Stimulated activated CD4-positive, alpha-beta T cell treated with anti-CD3 and anti-CD28 coated beads, Interleukin-4, amount 100 ng/mL, for 24 hours (primary cell): ENCODE data around the gene ZBTB24.

Experiments used
- DNase-seq: peaks from one replicate; pipeline ENCODE4 v3.0.0-alpha.2; 2020

The ZBTB24 gene

DNA sequence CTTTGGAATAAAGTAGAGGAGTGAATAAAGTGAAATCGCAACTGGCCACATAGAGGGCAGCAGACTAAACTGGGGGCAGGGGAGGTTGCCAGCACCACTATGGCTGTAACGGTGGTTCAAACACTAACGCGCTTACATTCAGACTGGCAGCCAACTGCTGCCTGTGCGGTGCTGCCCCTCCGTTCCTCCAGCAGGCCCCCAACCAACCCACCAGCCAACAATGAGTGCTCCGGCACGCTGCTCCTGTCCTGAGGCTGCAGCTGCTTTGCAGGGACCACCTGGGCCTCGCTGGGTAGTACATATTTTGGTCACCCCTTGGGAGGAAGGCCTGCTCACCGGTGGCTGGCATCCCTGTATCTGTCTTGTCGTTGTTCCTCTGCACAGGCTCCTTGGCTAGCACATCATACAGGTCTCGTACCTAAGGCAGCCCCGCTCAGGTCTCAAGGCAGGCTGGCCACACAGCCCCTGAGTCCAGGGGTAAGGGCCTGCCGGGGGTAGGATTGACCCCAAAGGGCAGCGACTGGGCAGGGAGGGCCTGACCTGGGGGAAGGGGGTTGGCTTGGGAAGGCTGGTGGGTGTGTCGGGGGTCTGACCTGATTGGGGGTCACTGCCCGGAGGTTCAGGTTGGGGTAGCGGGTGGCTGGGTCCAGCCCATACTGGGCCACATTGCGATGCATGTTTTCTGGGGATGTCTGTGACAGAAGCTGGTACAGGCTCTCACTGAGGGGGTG is 33.8 kb downstream of the ZBTB24 start:
- DNase-seq, result no peak

DNA sequence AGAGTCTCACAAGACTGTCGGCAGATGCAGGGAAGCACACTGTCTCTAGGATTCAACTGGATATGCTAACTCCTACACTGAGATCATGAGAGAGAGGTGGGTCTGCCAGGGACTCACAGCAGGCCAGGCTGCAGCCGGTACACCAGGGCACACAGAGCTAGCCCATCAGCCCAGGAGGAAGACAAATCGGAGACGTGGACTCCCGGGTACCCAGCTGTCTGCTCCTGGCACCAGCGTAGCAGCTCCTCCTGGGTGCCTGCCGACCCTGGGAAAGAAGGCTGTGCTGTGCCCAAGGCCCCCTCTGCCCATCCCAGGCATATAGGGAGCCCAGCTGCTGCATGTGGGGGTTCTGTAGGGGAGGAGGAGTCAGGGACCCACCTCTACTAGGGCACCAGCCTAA is 34.4 kb downstream of the ZBTB24 start:
- no peak for DNase-seq

DNA sequence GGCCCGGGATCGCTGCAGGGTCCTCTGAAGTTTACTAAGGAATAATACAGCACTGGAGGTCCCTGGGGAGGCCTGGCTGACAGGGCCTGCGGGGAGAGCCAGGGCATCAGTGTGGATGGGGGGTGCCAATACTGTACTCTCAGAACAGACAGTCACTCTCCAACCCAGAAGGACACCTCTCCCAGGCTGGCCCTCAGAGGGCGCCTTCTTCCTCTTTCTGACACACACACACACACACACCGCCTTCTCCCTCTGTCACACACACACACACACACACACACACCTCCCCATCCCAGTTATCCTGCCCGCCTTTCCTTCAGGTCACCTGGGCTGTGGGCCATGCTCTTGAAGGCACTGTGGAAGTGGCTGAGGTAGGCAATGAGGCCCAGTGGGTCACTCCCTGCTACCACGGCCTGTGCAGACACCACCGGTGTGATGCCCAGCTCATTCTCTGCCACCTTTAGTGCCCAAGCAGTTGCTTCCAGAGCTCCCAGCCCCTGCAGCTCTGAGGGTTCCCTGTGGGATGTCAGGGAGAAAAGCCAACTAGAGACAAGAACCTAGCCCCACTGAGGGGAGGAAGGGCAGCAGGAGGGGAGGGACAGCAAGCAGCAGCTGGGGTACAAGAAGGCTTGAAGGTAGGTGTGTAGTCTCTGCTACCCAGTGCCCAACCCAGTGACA is 35.0 kb downstream of the ZBTB24 start:
- no peak for DNase-seq

DNA sequence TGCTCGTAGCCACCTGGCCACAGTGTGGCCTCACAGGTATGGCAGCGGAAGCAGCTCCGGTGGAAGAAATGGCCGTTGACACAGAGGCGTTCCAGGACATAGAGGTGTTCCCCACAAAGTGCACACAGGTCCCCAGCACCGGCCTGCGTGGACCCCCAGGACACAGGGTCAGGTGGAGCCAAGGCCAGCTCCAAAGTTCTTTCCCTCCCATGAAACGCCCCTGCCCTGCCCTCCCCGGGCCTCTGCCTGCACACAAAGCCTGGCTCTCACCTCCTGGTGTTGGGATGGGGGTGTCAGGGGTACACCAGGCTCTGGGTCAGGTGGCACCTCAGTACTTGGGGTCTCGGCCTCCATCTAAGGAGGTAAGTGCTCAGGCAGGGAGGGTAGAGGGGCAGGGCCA is 35.9 kb downstream of the ZBTB24 start:
- no peak for DNase-seq

DNA sequence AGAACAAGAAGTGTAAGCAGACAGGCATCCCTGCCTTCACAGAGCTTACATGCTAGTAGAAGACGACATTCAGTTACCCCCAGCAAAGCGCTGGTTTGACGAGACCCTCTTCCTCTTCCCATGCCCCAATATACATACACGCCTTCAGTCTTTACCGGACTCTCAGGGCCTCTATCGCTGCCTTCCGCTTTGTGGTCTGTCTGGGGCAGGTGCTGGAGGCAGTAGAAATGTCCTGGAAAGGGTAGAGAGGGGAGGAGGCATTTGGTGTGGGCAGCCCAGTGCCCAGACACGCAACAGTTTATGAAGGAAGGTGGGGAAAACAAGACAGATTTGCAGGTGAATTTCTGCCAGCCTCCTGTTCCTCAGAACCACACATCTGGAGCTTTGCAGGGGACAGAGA is 36.5 kb downstream of the ZBTB24 start:
- DNase-seq, result no peak

DNA sequence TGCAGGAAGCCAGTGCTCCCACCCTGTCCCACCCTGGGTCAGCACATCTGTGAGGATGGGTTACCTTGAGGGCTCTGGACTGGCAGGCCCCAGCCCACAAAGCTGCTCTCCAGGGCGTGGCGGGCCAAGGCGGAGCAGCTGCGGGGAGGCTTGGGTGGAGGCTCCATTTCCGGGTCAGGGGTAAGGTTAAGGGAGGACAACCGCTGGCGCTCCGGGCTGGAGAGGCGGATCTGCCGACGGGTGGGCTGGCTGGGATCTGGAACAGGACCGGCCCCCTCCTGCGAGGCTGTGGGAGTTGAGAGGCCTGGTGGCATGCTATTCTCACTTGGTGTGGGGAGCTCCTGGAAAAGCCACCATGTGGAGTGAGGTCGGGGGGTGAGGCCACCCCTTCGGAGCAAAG is 36.9 kb downstream of the ZBTB24 start:
- DNase-seq, result no peak

DNA sequence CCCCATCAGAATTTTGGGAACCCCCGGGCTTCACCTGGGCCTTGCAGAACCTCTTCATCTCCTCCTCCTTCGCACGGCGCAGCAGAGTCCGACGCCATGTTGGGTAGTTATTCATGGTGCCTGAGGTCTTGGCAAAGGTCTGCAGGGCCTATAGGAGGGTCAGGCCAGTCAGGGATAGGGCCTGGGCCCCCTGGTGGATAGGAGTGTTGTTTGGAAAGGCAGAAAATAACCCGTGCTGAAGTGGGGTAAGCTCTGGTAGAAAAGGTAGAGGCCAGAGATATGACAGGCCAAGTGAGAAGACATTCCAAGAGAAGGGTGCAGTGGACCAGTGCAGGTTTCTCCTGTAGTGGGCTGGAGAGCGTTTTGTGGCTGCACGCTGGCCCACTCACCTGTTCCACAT is 37.6 kb downstream of the ZBTB24 start:
- DNase-seq, result no peak

DNA sequence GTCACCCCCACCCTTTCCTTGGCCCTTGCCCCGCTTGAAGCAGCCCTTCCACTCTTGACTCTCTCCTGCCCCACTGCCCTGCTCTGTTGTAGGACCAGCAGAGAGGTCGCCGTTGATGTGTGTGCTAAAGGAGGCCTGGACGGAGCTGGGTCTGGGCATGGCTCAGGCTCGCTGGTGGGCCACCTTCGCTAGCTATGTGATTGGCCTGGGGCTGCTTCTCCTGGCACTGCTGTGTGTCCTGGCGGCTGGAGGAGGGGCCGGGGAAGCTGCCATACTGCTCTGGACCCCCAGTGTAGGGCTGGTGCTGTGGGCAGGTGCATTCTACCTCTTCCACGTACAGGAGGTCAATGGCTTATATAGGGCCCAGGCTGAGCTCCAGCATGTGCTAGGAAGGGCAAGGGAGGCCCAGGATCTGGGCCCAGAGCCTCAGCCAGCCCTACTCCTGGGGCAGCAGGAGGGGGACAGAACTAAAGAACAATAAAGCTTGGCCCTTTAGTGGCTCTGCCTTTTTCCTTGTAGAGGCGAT is 39.5 kb downstream of the ZBTB24 start:
- no peak for DNase-seq

DNA sequence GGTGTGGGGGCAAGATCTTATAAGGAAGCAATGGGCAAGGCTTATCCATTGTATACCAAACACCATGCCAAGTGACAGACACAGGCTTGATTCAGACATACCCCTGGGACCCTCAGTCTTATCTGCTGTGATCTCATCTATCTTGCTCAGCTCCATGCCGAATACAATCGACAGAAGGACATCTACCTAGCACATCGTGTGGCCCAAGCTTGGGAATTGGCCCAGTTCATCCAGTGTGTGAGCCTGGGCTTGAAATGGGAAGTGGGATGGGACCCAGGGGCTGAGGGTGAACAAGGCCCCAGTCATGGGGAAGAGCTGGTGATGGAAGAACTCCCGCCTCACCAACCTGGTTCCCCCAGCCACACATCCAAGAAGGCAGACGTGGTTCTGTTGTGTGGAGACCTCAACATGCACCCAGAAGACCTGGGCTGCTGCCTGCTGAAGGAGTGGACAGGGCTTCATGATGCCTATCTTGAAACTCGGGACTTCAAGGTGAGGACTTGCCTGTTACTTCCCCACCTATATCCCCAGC is 40.6 kb downstream of the ZBTB24 start:
- no peak for DNase-seq

DNA sequence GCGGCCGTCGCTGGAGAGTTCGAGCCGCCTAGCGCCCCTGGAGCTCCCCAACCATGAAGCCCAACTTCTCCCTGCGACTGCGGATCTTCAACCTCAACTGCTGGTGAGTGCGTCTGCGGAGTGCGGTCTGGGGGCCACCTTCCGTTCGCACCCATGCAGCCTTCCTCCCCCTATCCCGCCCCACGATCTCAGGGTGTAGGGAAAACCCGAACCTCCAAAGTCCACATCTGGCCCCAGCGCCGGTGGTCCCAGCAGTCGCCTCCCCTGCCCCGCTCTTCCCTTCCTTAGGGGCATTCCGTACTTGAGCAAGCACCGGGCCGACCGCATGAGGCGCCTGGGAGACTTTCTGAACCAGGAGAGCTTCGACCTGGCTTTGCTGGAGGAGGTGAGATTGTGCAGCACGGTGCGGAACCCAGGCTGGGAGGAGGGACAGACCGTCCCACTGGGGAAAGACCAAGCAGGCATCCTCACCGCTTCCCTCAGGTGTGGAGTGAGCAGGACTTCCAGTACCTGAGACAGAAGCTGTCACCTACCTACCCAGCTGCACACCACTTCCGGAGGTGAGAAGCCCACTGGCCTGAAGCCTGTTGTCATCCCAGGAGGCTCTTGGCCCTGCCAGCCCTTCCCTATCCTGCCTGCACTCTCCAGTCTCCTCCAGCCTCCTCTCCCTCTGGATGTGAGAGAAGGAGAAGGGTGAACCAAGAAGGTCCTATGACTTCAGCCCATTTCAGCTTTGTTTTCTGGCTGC is 41.8 kb downstream of the ZBTB24 start:
- DNase-seq, result peak; percentile 38

DNA sequence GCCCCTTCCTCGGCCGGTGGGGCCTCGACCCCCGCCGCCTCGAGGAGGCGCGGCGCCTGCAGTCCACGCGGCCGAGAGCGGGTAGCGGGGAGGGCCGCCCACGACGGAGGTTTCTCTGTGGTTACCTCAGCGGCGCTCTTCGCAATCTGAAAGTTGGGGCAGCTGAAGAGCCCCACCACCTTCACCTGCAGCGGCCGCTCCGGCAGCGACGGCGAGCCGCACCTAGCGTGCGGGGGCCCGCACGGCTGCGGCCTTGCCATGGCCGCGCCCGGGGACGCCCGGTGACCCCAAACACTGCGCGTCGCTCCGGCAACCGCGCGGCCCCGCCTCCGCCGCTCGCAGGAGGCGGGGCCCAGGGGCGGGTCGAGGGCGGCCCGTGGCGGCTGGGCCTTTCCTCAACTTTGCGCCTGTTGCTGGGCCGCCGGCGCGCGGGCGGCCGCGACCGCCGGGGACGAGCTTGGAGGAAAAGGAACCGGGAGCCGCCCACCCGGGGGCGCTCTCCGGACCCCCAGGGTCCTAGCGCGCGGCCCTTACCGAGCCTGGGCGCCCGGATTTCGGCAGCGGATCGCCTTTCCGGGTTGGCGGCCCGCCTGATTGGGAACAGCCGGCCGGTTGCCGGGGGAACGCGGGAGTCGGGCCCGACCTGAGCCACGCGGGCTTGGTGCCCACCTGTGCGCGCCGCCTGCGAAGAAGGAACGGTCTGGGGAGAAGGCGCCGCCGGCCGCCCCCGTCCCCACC is 42.5 kb downstream of the ZBTB24 start, which contains the start of the genes PPIL6 and SMPD2:
TSS of gene PPIL6 (minus strand) at position 298 of the 738 bp plus-strand sequence. CDS start at position 260, 38 bp downstream.
TSS of gene SMPD2 (plus strand) at position 394 of the 738 bp plus-strand sequence. CDS start 398 bp downstream, outside the sequence.
- DNase-seq, result peak; percentile 74

DNA sequence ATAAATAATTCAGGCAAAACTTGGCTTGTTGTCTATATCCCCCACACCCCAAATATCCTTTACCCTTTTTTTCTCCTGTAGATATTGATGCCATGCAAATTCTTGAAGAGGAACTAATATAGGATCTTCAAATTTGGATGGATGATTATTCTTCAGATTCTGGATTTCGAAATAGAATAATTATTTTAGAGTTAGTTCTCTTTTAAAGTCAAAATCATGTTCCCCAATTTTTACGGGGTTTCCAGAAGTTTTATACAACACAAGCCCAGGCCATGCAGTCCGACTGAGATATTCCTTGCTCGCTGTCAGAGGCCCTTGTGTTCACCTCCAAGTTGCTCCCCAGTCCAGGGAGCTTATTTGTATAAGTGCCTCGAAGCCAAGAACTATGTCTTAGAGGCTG is 47.0 kb downstream of the ZBTB24 start:
- no peak for DNase-seq

DNA sequence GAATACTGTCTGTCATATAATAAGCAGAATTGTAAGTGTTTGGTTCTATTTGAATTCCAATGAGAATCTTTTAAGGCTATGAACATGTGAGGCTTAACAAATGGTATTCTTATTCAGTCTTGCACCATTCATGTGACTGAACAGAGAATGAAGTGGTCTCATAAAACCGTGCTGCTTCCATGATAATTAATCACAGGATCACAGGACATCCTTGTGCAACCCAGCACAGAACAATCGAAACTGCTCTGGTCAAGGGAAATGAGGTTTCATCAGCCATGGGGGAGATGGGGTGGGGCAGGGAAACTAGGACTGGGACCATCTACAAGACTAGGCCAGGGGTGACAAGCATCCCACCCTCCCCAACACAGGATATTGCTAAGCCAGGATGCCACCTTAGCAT is 48.6 kb downstream of the ZBTB24 start:
- no peak for DNase-seq

DNA sequence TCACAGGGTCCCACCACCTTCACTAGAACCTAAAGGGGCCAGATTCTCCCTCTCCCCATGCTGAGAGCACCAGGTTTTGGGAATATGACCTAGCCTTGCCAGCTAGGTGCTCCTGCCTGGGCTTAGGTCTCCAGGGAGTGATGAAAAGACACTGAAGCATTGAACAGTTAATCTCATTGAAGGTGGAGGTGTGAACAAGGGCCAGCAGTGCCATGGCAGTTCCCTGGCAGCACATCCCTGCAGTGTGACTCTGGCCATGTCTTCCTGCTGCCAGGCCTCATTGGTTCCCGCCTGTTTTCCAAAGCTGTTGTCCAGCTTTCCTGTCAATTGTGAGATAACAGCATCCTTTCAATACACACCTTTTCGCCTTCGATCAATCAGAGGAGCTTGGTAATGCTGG is 53.5 kb downstream of the ZBTB24 start:
- DNase-seq, result no peak

DNA sequence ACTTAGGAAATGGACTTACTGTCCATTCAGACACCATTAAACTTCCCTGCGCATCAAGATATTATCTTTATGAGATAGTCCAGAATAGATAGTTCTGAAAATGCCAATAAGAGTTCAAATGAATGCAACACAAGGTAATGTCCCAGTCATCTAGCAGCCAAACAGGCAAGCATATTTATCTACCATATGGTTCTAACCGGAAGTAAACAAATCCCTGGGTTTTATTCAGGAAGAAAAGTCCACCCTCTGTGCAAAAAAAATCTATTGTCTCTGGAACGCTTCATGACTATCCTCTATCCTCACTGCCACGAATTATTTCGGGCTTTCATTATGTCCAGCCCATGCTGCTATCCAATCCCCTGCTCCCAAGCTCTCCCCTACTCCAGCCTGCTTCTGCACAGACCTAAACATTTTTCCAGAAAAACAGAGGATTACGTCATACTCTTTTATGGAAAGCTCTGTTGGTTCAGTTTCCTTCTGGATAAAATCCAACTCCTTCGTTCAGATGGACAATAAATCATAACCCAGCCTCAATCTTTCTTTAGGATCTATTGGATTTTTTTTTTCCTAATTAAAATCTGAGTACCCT is 54.0 kb downstream of the ZBTB24 start:
- no peak for DNase-seq

DNA sequence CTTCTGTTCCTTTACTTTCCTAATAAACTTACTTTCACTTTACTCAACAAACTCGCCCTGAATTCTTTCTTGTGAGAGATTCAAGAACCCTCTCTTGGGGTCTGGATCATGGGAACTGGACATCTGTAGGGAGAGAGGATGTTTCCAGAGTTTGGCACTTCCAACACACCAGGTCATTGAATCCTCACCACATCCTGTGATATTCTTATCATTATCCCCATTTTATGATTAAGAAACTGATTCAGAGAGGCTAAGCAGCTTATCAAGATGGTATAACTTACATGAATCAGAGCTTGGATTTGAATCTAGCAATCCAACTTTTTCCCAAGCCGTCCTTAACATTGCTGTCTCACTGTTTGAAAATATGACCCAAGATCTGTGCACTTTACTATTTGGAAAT is 58.1 kb downstream of the ZBTB24 start:
- no peak for DNase-seq

DNA sequence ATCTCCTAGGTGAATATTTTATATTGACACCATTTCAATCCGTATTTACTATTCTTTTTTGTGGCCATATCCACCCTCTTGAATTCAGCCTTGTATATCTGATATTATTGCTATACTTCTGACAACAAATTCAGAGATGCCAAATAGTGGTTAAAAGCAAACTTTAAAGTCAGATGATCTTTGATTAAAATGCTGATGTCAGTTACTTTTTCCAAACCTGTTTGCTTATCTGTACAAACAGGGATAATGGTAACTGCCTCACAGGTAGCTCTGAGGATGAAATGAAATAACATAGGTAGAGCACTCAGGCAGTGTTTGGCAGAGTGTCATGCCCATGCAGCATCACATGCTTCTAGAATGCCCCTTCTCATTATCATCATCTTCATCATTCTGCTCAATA is 61.8 kb downstream of the ZBTB24 start:
- DNase-seq, result no peak

DNA sequence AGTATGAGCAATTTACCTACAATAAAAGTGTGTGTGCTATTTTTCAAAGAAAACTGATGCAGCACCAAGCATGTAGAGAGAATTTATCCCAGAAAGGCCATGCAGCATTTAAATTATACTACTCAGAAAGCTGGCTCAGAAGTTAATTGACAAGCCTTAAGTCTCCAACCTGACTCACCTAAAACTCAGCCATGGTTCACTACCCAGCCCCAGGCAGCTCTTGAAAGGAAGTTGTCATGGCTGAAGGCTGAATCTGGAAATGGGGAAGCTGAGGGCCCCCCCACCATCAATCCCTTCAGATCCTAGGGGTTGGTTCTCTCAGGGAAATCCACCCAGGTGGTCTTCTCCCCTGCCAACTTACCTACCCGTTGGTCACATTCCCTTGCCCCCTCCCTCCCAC is 62.3 kb downstream of the ZBTB24 start:
- DNase-seq, result no peak

DNA sequence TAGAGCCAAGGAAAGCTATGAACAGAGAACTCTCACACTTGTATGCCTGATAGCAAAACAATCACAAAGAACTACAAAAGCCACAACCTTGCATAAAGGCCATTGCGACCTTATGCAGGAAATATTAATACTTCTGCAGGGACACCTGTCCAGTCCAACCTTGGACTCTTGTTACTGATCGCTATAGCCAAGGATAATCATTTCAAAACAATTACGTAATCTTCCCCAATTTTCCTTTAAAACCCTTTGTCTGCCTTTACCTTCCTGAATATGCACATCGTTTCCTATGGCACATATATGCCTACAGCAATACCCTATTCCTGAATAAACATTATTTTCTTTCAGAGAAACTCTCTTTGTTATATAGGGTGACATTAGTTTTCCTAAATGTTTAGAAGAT is 65.4 kb downstream of the ZBTB24 start:
- no peak for DNase-seq
